Kidney epithelial cell (primary cell): ENCODE data around the gene MYO18B. TPM values are rescaled to one million over a fixed set of nuclear protein-coding genes. Genes with fewer than 3 reads are reported as not detected.

Experiments
- DNase-seq: peaks from one replicate; pipeline ENCODE4 v3.0.0-alpha.2; 2010; ENCODE audit warnings: low read depth
- H3K27me3 ChIP-seq: 2 replicates; pipeline ENCODE4 v1.6.0; 2011; ENCODE audit warnings: low read length; ENCODE audit not compliant: control insufficient read depth, insufficient read depth
- H3K36me3 ChIP-seq: 2 replicates; pipeline ENCODE4 v1.5.1; 2011; ENCODE audit warnings: low read length; ENCODE audit not compliant: control insufficient read depth, insufficient read depth
- H3K4me3 ChIP-seq: 2 replicates; pipeline ENCODE4 v1.5.1; 2011; ENCODE audit warnings: low read depth, mild to moderate bottlenecking, control low read depth, low read length
- total RNA-seq: library from RNA; depleted of rRNA; stranded (reverse); fragments of >200 nt; gene quantifications from 2 replicates; pipeline ENCODE4 v1.2.3, GENCODE V29; 2015
- TF ChIP-seq, protein P1 (sequence below): IDR thresholded peaks from 2 replicates; pipeline ENCODE4 v1.5.1; 2011; ENCODE audit warnings: mild to moderate bottlenecking, moderate library complexity, low read length, control low read depth, inconsistent platforms; ENCODE audit not compliant: insufficient read depth, poor library complexity, severe bottlenecking

Gene MYO18B
- total RNA-seq, 1 donor from 2014 or later, result not detected

DNA sequence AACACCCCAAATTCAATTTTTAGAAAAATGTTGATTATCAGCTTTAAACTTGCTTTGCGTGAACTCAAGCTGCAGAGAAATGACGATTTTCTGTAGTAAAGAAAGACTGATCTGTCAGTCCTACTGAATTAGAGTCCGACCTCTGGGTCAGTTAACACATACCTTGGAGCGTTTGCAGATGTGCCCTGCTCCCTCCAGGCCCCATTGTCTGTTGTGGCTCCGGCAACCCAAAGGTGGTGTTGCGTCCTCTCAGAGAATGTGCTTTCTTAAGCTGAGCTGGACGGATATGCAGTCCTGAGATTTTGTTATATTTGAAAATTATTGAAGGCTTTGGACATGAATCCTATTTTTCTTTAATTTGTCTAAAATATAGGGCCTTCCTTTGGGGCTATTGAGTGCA lies 31.5 kb upstream of the MYO18B start:
- TF ChIP-seq, protein P1, sequence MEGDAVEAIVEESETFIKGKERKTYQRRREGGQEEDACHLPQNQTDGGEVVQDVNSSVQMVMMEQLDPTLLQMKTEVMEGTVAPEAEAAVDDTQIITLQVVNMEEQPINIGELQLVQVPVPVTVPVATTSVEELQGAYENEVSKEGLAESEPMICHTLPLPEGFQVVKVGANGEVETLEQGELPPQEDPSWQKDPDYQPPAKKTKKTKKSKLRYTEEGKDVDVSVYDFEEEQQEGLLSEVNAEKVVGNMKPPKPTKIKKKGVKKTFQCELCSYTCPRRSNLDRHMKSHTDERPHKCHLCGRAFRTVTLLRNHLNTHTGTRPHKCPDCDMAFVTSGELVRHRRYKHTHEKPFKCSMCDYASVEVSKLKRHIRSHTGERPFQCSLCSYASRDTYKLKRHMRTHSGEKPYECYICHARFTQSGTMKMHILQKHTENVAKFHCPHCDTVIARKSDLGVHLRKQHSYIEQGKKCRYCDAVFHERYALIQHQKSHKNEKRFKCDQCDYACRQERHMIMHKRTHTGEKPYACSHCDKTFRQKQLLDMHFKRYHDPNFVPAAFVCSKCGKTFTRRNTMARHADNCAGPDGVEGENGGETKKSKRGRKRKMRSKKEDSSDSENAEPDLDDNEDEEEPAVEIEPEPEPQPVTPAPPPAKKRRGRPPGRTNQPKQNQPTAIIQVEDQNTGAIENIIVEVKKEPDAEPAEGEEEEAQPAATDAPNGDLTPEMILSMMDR, result no peak
- no peak for DNase-seq
- H3K4me3 ChIP-seq, result no peak overlapping the region
- H3K27me3 ChIP-seq, result no peaks in the 10 kb centered on the region
- H3K36me3 ChIP-seq, result no peaks in the 10 kb centered on the region

DNA sequence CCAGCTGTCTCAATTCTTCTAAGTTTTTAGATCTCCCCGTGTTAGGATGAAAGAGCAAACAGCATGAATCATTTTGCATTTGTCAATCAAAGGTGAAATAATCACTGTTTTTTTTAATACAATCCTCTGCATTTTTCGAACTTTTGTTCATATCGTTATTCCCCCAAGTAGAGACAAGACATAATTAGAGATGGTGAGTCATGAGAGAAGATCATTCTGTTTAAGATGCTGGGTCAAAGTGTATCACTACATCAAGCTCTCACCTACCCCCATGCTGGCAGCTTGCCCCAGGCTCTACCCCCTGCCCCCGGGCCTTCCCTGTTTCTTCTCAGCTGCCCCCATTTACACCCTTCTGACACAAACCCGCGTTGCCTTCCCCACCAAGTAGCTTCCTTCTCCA lies 30.5 kb upstream of the MYO18B start:
- Histone ChIP-seq H3K27me3 (no peaks in the 10 kb centered on the region), H3K36me3 (no peaks in the 10 kb centered on the region), H3K4me3 (no peak overlapping the region)
- TF ChIP-seq, protein P1, result no peak
- no peak for DNase-seq

DNA sequence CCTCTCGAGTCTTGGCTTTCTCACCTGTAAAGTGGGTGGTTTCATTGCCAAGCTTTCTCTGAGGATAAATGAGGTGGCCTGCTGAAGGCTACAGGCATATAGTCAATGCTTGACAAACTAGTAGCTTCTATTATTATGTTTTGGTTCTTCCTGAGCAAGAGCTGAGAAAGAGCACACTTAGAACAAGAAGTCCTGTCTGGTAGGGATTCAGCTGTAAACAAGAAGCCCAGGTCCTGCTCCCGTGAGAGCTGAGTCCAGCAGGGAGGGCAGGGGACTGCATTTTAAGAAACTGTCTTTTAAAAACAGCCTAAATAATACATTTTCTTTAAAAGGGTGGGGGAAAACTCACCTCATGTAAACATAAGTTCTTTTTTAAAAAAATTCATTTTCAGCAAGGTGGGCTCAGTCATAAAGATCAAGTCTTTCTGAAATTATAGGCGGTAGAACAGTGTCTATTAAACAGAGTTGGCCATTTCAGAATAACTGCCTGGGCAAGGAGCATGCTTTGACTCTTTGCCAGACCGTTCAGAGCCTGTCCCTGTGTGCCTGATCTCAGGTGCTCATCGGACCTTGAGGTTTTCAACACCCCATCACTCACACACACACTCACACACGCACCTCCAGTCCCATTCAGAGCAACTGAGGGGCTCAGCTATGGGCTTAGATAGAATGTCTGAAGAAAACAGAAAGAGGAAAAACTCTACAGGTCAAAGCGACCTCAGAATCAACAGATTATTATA lies 29.2 kb upstream of the MYO18B start:
- TF ChIP-seq, protein P1, result no peak
- Histone ChIP-seq H3K4me3 (no peak overlapping the region), H3K36me3 (no peaks in the 10 kb centered on the region), H3K27me3 (no peaks in the 10 kb centered on the region)
- no peak for DNase-seq

DNA sequence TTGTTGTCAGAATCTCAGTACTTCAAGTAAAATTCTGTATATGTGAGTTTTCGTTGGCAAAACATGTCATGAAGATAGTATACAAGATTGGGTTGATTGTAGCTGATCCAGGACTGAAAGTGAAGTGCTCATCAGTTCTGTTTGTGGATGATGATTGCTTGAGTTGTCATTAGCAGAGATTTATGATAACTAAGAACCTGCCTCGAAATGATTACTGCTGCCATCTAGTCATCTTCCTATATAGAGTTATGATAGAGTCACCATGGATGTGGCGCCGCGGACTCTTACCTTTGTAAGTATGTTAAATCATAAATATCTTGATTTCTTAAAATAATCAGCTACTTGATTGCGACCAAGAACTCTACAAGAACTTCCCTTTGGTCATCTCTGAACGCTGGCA lies 27.9 kb upstream of the MYO18B start:
- no peak overlapping the region for H3K4me3 ChIP-seq
- H3K27me3 ChIP-seq, result no peaks in the 10 kb centered on the region
- H3K36me3 ChIP-seq, result no peaks in the 10 kb centered on the region
- DNase-seq, result no peak
- TF ChIP-seq, protein P1, result no peak

DNA sequence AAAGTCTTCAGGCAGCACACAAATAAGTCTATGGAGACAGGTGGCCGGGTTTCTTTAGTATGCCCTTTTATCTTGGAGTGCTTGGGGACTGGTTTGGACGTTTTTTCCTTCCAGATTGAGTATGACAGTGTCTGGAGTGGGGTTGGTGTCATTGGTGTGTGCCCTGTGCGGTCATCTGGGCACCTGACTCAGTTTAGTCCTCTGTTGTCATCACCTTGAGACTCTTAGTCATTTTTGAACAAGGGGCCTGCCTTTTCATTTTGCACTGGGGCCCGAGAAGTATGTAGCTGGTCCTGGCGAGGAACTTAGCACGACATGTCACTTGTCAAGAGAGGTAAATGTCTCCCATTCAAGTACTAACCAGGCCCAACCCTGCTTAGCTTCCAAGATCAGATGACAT lies 27.2 kb upstream of the MYO18B start:
- no peaks in the 10 kb centered on the region for H3K36me3 ChIP-seq
- TF ChIP-seq, protein P1, result no peak
- DNase-seq, result no peak
- H3K27me3 ChIP-seq, result no peaks in the 10 kb centered on the region
- H3K4me3 ChIP-seq, result no peak overlapping the region

DNA sequence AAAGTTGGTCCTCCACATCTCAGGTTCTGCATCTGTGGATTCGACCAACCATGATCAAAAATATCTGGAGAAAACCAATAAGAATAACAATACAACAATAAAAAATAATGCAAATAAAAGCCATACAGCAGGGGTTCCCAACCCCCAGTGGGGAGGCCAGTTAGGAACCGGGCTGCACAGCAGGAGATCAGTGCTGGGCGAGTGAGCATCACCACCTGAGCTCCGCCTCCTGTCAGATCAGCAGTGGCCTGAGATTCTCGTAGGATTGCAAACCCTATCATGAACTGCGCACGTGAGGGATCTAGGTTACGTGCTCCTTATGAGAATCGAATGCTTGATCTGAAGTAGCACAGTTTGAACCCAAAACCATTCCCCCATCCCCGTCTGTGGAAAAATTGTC lies 25.4 kb upstream of the MYO18B start:
- Histone ChIP-seq H3K36me3 (no peaks in the 10 kb centered on the region), H3K27me3 (no peaks in the 10 kb centered on the region), H3K4me3 (no peak overlapping the region)
- TF ChIP-seq, protein P1, result no peak
- DNase-seq, result no peak
